HepG2 (cell line): ENCODE measurements around the gene NFIC. TPM values are rescaled to one million over a fixed set of nuclear protein-coding genes. Genes with fewer than 3 reads are reported as not detected.

Experiments used
- ATAC-seq: fragments of 200-7000 bp; cut with Tn5 transposase; 3 replicates; pipeline ENCODE4 v1.9.1; 2020; ENCODE audit warnings: mild to moderate bottlenecking, moderate library complexity
- BruUV-seq: library from RNA; stranded (reverse); fragments of 400-500 nt; replicated peaks from 2 replicates; lab custom pipeline; 2021; lab: Mats Ljungman, UMichigan
- CTCF ChIA-PET: fragments of 300-600 bp; formaldehyde crosslinking; extraction: SDS; loops from one replicate; lab custom pipeline; 2021; ENCODE audit warnings: low total read pairs, inconsistent platforms, low intra/inter-chr PET ratio; lab: Yijun Ruan, JAX
- POLR2A ChIA-PET: fragments of 350-600 bp; sonication (Branson Sonifier 250); formaldehyde crosslinking; loops from one replicate; lab custom pipeline; 2020; ENCODE audit warnings: antibody characterized with exemption, inconsistent platforms; lab: Yijun Ruan, JAX
- DNase-seq: peaks from one replicate; pipeline ENCODE4 v3.0.0-alpha.2; 2015; ENCODE audit warnings: low spot score
- FAIRE-seq: peaks from 3 replicates; lab custom pipeline; 2011; peaks lifted over from hg19 to GRCh38; lab: Jason Lieb, UNC
- H2AFZ ChIP-seq: one replicate; pipeline ENCODE4 v1.6.1; 2011; ENCODE audit warnings: low read length, inconsistent platforms
- H3K27ac ChIP-seq: fragments of 300-600 bp; 3 replicates; pipeline ENCODE4 v1.8.0; 2011; ENCODE audit warnings: mixed run types, mild to moderate bottlenecking, mixed read lengths, low read length, inconsistent platforms; ENCODE audit not compliant: insufficient read depth; ENCODE audit errors: extremely low read length
- H3K27me3 ChIP-seq, 2 experiments: fragments of 200-600 bp in 1 of 2; 2 replicates in 1 of 2; 3 replicates in 1 of 2; pipeline versions ENCODE4 v1.6.0 to v1.8.0; 2011; ENCODE audit warnings: low read length in 2 of 2, mild to moderate bottlenecking in 2 of 2, moderate library complexity in 2 of 2, inconsistent platforms in 1 of 2; ENCODE audit not compliant: insufficient read depth in 2 of 2, control insufficient read depth in 1 of 2
- H3K36me3 ChIP-seq, 2 experiments: fragments of 200-600 bp in 1 of 2; replicated peaks in 1 of 2; 2 replicates in 1 of 2; 3 replicates in 1 of 2; pipeline versions ENCODE4 v1.5.1 to v1.8.0; 2011; ENCODE audit warnings: low read length in 2 of 2, inconsistent platforms in 1 of 2; ENCODE audit not compliant: insufficient read depth in 2 of 2, control insufficient read depth in 1 of 2
- H3K4me1 ChIP-seq: 2 replicates; pipeline ENCODE4 v1.5.1; 2012; ENCODE audit warnings: low read length, inconsistent platforms; ENCODE audit not compliant: insufficient read depth
- H3K4me2 ChIP-seq: 2 replicates; pipeline ENCODE4 v1.6.0; 2011; ENCODE audit warnings: low read depth, low read length, inconsistent platforms
- H3K4me3 ChIP-seq, 3 experiments: fragments of 200-600 bp in 1 of 3; sonication (generic), shearing (Covaris generic) in 1 of 3; replicated peaks in 1 of 3; 2 replicates each; pipeline ENCODE4 v1.5.1; 2011 to 2016; ENCODE audit warnings: low read length in 3 of 3, inconsistent platforms in 2 of 3, low read depth in 2 of 3, mild to moderate bottlenecking in 2 of 3, control low read depth in 1 of 3, mixed read lengths in 1 of 3; ENCODE audit not compliant: insufficient read depth in 1 of 3
- H3K79me2 ChIP-seq: one replicate; pipeline ENCODE4 v1.6.1; 2011; ENCODE audit warnings: low read length, inconsistent platforms; ENCODE audit not compliant: insufficient read depth
- H3K9ac ChIP-seq: 2 replicates; pipeline ENCODE4 v1.6.0; 2011; ENCODE audit warnings: mild to moderate bottlenecking, low read depth, low read length, inconsistent platforms; ENCODE audit not compliant: insufficient read depth
- H3K9me3 ChIP-seq: 2 replicates; pipeline ENCODE4 v1.5.1; 2012; ENCODE audit warnings: mild to moderate bottlenecking, low read length
- H4K20me1 ChIP-seq: 2 replicates; pipeline ENCODE4 v1.6.0; 2011; ENCODE audit warnings: inconsistent platforms, mild to moderate bottlenecking, low read length, moderate library complexity; ENCODE audit not compliant: insufficient read depth
- AHR ChIP-seq: IDR thresholded peaks from 2 replicates; pipeline ENCODE4 v1.6.1; 2018; ENCODE audit warnings: missing genetic modification reagents, missing compliant biosample characterization
- CBFB ChIP-seq: sonication (generic); formaldehyde crosslinking; IDR thresholded peaks from 2 replicates; pipeline ENCODE4 v1.4.0; 2020; ENCODE audit warnings: missing genetic modification reagents
- CREB1 ChIP-seq, 2 experiments: fragments of 450-650 bp in 1 of 2; IDR thresholded peaks; 2 replicates each; pipeline ENCODE4 v1.6.1; 2016 to 2017; ENCODE audit warnings: control low read depth in 1 of 2, mild to moderate bottlenecking in 1 of 2, missing compliant biosample characterization in 1 of 2, missing genetic modification characterization in 1 of 2
- CREBL2 ChIP-seq: sonication (generic); formaldehyde crosslinking; IDR thresholded peaks from 2 replicates; pipeline ENCODE4 v1.8.1; 2023; ENCODE audit warnings: missing genetic modification reagents, mild to moderate bottlenecking, borderline replicate concordance
- GATAD2A ChIP-seq: IDR thresholded peaks from 2 replicates; pipeline ENCODE4 v1.6.1; 2016
- HBP1 ChIP-seq: IDR thresholded peaks from 2 replicates; pipeline ENCODE4 v1.6.1; 2016; ENCODE audit warnings: low read depth, control low read depth
- SNAPC4 ChIP-seq: sonication (generic); formaldehyde crosslinking; IDR thresholded peaks from 2 replicates; pipeline ENCODE4 v1.4.0; 2020; ENCODE audit warnings: mild to moderate bottlenecking, missing genetic modification reagents
- SSRP1 ChIP-seq: IDR thresholded peaks from 2 replicates; pipeline ENCODE4 v1.6.1; 2016; ENCODE audit warnings: control low read depth
- TAF15 ChIP-seq: fragments of 200-400 bp; formaldehyde crosslinking; IDR thresholded peaks from one replicate; pipeline ENCODE4 v1.6.1; 2018; ENCODE audit warnings: mild to moderate bottlenecking, low read depth, low read length; ENCODE audit not compliant: poor library complexity, severe bottlenecking
- ZBTB7B ChIP-seq: sonication (generic); formaldehyde crosslinking; IDR thresholded peaks from 2 replicates; pipeline ENCODE4 v1.4.0; 2020; ENCODE audit warnings: missing genetic modification reagents
- ZNF569 ChIP-seq: sonication (generic); formaldehyde crosslinking; IDR thresholded peaks from 2 replicates; pipeline ENCODE4 v1.5.0; 2020; ENCODE audit warnings: mild to moderate bottlenecking, missing genetic modification reagents, moderate library complexity, borderline replicate concordance
- WGBS: methylation state at CpG from one replicate; pipeline ENCODE4 v1.1.6; 2017; ENCODE audit warnings: low lambda C conversion rate; 5-methylcytosine and 5-hydroxymethylcytosine counted together
- in situ Hi-C: cut with HindIII; loops from 2 replicates; pipeline ENCODE4 v1.10.0; 2017; ENCODE audit warnings: low pct_unique_long_range_greater_than_20kb; ENCODE audit not compliant: extremely low pct_ligation_motif_present
- intact Hi-C: fragments of 100-400 bp; cut with micrococcal nuclease; formaldehyde crosslinking; loops from one replicate; pipeline ENCODE4 v1.10.0; 2022; ENCODE audit not compliant: unreplicated experiment
- polyA plus RNA-seq, 8 experiments: library from polyadenylated mRNA; depleted of rRNA in 3 of 8; stranded (reverse) in 7 of 8; unstranded in 1 of 8; fragments of >200 nt; fragmentation: Illumina TruSeq in 4 of 8; extraction: Trizol in 4 of 8; gene quantifications; 2 replicates each; pipeline versions ENCODE4 v1.2.1 to v1.2.3, GENCODE V29; 2011 to 2016; ENCODE audit warnings: low read depth in 4 of 8, missing spikeins in 1 of 8, mixed read lengths in 1 of 8; ENCODE audit not compliant: insufficient read depth in 1 of 8
- total RNA-seq, 5 experiments: library from RNA; depleted of rRNA; stranded (reverse); fragments of >200 nt; fragmentation: Illumina TruSeq; extraction: Trizol; gene quantifications; 2 replicates each; pipeline ENCODE4 v1.2.3, GENCODE V29; 2016; ENCODE audit warnings: low read depth in 1 of 5
- TF ChIP-seq, protein P1 (sequence below): sonication (generic); formaldehyde crosslinking; IDR thresholded peaks from 2 replicates; pipeline ENCODE4 v1.8.0; 2022; ENCODE audit warnings: mild to moderate bottlenecking, missing genetic modification reagents, moderate library complexity
- TF ChIP-seq, protein P2 (sequence below): sonication (generic); formaldehyde crosslinking; IDR thresholded peaks from 2 replicates; pipeline ENCODE4 v1.8.1; 2023; ENCODE audit warnings: mild to moderate bottlenecking, inconsistent platforms, moderate library complexity, missing genetic modification reagents, borderline replicate concordance
- TF ChIP-seq, protein P3 (sequence below): sonication (generic); formaldehyde crosslinking; IDR thresholded peaks from 2 replicates; pipeline ENCODE4 v1.5.0; 2020; ENCODE audit warnings: missing genetic modification reagents, mild to moderate bottlenecking, borderline replicate concordance

NFIC gene
- total and polyA plus RNA-seq, 2 of the 13 experiments (the other 11 are each of a cell fraction or from before 2014, with no cell fraction given), result 1.3 to 2.5 TPM

DNA sequence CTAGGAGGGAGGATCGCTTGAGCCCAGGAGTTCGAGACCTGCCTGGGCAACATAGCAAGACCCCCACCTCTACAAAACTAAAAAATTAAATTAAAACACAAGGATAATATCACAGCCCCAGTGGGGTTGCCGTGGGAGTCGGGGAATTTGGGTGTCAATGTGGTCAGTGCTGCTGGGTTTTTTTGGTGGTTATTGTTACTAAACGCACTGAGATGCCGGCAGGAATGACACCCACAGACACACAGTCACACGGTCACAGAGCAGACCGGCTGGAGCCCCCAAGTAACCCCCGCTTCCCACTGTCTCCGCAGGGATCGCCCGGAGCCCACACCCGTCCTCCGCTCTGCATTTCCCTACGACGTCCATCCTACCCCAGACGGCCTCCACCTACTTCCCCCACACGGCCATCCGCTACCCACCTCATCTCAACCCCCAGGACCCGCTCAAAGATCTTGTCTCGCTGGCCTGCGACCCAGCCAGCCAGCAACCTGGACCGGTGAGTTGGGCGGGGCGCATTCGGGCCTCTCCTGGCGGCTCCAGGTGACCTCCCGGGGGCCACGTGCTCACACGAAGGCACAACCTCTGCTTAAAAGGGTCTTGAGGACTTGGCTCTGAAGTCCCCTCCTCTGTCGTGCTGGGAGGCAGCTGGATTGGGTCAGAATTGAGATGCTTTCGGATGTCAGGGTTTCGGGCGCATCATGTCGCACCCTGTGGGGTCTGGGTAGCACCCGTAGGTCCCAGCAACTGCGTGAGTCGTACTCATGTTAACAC, 86.0 kb downstream of the NFIC start:
- ChIA-PET CTCF (no interaction called here), POLR2A (no interaction called here)
- H3K4me1 ChIP-seq, result peaks cover 16% of the 10 kb centered on the region
- ATAC-seq (no peak), DNase-seq (no peak), FAIRE-seq (no peak)
- no peak overlapping the region for H2AFZ ChIP-seq
- 96% methylated on average over 33 of the region's 38 CpGs for WGBS
- no peak overlapping the region for H3K9ac ChIP-seq
- BruUV-seq, result no TSS peak
- H3K27me3 ChIP-seq, result no peaks in the 10 kb centered on the region
- H3K4me3 ChIP-seq, result no peak overlapping the region
- no peaks in the 10 kb centered on the region for H3K9me3 ChIP-seq
- H3K27ac ChIP-seq, result no peak overlapping the region
- in situ Hi-C loops, result no loop called here
- H4K20me1 ChIP-seq, result 0 out of 2 replicates have a peak, but pooled peaks cover 2% of the 10 kb centered on the region
- H3K36me3 ChIP-seq, result peaks cover 6 to 24% of the 10 kb centered on the region in 2 experiments; a peak in 4 of 5 replicates
- H3K79me2 ChIP-seq, result no peaks in the 10 kb centered on the region
- no peak overlapping the region for H3K4me2 ChIP-seq
- intact Hi-C loops, result no loop called here
- TF ChIP-seq, protein P1, sequence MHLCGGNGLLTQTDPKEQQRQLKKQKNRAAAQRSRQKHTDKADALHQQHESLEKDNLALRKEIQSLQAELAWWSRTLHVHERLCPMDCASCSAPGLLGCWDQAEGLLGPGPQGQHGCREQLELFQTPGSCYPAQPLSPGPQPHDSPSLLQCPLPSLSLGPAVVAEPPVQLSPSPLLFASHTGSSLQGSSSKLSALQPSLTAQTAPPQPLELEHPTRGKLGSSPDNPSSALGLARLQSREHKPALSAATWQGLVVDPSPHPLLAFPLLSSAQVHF (CRISPR knock-in tag), result no peak
- TF ChIP-seq, protein P2, sequence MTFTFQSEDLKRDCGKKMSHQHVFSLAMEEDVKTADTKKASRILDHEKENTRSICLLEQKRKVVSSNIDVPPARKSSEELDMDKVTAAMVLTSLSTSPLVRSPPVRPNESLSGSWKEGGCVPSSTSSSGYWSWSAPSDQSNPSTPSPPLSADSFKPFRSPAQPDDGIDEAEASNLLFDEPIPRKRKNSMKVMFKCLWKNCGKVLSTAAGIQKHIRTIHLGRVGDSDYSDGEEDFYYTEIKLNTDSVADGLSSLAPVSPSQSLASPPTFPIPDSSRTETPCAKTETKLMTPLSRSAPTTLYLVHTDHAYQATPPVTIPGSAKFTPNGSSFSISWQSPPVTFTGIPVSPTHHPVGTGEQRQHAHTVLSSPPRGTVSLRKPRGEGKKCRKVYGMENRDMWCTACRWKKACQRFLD, result no peak
- TF ChIP-seq CREBL2 (CRISPR knock-in tag) (no peak), SNAPC4 (CRISPR knock-in tag) (no peak), CREB1 (IDR thresholded peaks at IDR 0.05) (no peak), CREB1 (CRISPR knock-in tag; IDR thresholded peaks at IDR 0.05) (no peak), AHR (CRISPR knock-in tag) (no peak), ZNF569 (CRISPR knock-in tag) (no peak), TAF15 (no peak), ZBTB7B (CRISPR knock-in tag) (no peak), CBFB (no peak), SSRP1 (CRISPR knock-in tag) (no peak), HBP1 (CRISPR knock-in tag) (no peak), GATAD2A (no peak)
- TF ChIP-seq, protein P3, sequence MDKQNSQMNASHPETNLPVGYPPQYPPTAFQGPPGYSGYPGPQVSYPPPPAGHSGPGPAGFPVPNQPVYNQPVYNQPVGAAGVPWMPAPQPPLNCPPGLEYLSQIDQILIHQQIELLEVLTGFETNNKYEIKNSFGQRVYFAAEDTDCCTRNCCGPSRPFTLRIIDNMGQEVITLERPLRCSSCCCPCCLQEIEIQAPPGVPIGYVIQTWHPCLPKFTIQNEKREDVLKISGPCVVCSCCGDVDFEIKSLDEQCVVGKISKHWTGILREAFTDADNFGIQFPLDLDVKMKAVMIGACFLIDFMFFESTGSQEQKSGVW (CRISPR knock-in tag), result no peak
